Tibial nerve (tissue), 4 donors: ENCODE results near the gene DMTF1. TPM values are rescaled to one million over a fixed set of nuclear protein-coding genes. Genes with fewer than 3 reads are reported as not detected.

Experiments
- DNase-seq, 2 donors: peaks; one replicate each; pipeline ENCODE4 v3.0.0-alpha.2; 2019; ENCODE audit warnings: low spot score in 2 of 2
- H3K27ac ChIP-seq, 4 donors: fragments of 200-600 bp; sonication (generic) in 3 of 4; one replicate each; pipeline ENCODE4 v1.5.1; 2017 to 2019; ENCODE audit warnings: mild to moderate bottlenecking in 1 of 4
- H3K27me3 ChIP-seq, 2 donors: fragments of 200-600 bp; sonication (generic) in 1 of 2; one replicate each; pipeline versions ENCODE4 v1.5.1 to v1.6.0; 2017 to 2019
- H3K36me3 ChIP-seq, 3 donors: fragments of 200-600 bp; sonication (generic); one replicate each; pipeline ENCODE4 v1.5.1; 2018 to 2019
- H3K4me1 ChIP-seq, 4 donors: fragments of 200-600 bp; sonication (generic) in 3 of 4; one replicate each; pipeline ENCODE4 v1.5.1; 2017 to 2019
- H3K4me3 ChIP-seq, 4 donors: fragments of 200-600 bp; sonication (generic) in 3 of 4; one replicate each; pipeline ENCODE4 v1.5.1; 2017 to 2019; ENCODE audit warnings: mild to moderate bottlenecking in 1 of 4, moderate library complexity in 1 of 4
- H3K9me3 ChIP-seq, 4 donors: fragments of 200-600 bp; sonication (generic) in 3 of 4; one replicate each; pipeline ENCODE4 v1.5.1; 2017 to 2019
- CTCF ChIP-seq, 5 experiments: fragments of 200-600 bp in 3 of 5; fragments of 450-650 bp in 2 of 5; sonication (generic) in 3 of 5; IDR thresholded peaks; one replicate each; pipeline ENCODE4 v1.5.1; 2016 to 2019; ENCODE audit warnings: antibody characterized with exemption in 5 of 5, mild to moderate bottlenecking in 3 of 5, moderate library complexity in 2 of 5
- EP300 ChIP-seq, 2 donors: sonication (generic); formaldehyde crosslinking; IDR thresholded peaks; one replicate each; pipeline ENCODE4 v1.6.1; 2017; ENCODE audit warnings: antibody characterized with exemption in 2 of 2, mild to moderate bottlenecking in 1 of 2
- POLR2A ChIP-seq, 2 donors: fragments of 450-650 bp; IDR thresholded peaks; one replicate each; pipeline ENCODE4 v1.6.1; 2017; ENCODE audit warnings: antibody characterized with exemption in 2 of 2, mild to moderate bottlenecking in 2 of 2, moderate library complexity in 2 of 2
- WGBS, 2 donors: methylation state at CpG; one replicate each; pipeline ENCODE4 v1.1.5; 2018; 5-methylcytosine and 5-hydroxymethylcytosine counted together
- total RNA-seq, 4 donors: library from RNA; depleted of rRNA; stranded (reverse); fragments of >200 nt; gene quantifications; one replicate each; pipeline ENCODE4 v1.1.0, GENCODE V29; 2016

Gene DMTF1
- total RNA-seq, 4 donors from 2014 or later: 111 to 142 (median 133) TPM

GRCh38 chr7:87137271-87137670 lies 15.0 kb upstream of the DMTF1 start:
- TF ChIP-seq POLR2A (IDR thresholded peaks at IDR 0.05): no peak
- TF ChIP-seq CTCF (IDR thresholded peaks at IDR 0.05): no peak
- TF ChIP-seq EP300 (IDR thresholded peaks at IDR 0.05): no peak
- H3K4me1 ChIP-seq: no peaks in the 10 kb centered on the region
- no peak for DNase-seq
- no peaks in the 10 kb centered on the region for H3K27me3 ChIP-seq
- no peak overlapping the region for H3K4me3 ChIP-seq
- H3K9me3 ChIP-seq: no peaks in the 10 kb centered on the region
- H3K27ac ChIP-seq: no peak overlapping the region
- no peaks in the 10 kb centered on the region for H3K36me3 ChIP-seq

GRCh38 chr7:87139514-87139913 lies 12.7 kb upstream of the DMTF1 start:
- Histone ChIP-seq H3K27me3 (no peaks in the 10 kb centered on the region), H3K4me1 (no peaks in the 10 kb centered on the region), H3K4me3 (no peak overlapping the region), H3K27ac (no peak overlapping the region), H3K9me3 (no peaks in the 10 kb centered on the region), H3K36me3 (no peaks in the 10 kb centered on the region)
- no peak for DNase-seq
- WGBS, 2 donors: 85 to 90% methylated on average over 1 of the region's 1 CpG
- TF ChIP-seq CTCF (IDR thresholded peaks at IDR 0.05) (no peak), POLR2A (IDR thresholded peaks at IDR 0.05) (no peak)

GRCh38 chr7:87140271-87140748 lies 11.9 kb upstream of the DMTF1 start:
- 69 to 82% methylated on average over 2 of the region's 2 CpGs for WGBS, 2 donors
- Histone ChIP-seq H3K36me3 (no peaks in the 10 kb centered on the region), H3K4me3 (no peak overlapping the region), H3K9me3 (no peaks in the 10 kb centered on the region), H3K27ac (no peak overlapping the region), H3K4me1 (no peaks in the 10 kb centered on the region), H3K27me3 (no peaks in the 10 kb centered on the region)
- no peak for TF ChIP-seq POLR2A (IDR thresholded peaks at IDR 0.05)
- DNase-seq: no peak

GRCh38 chr7:87144173-87144657 lies 8.0 kb upstream of the DMTF1 start:
- Histone ChIP-seq H3K36me3 (no peaks in the 10 kb centered on the region), H3K27ac (no peak overlapping the region), H3K27me3 (no peaks in the 10 kb centered on the region), H3K4me1 (peaks cover 0 to 3% (median 0%) of the 10 kb centered on the region in 4 donors), H3K9me3 (no peaks in the 10 kb centered on the region), H3K4me3 (no peak overlapping the region)
- WGBS, 2 donors: 70 to 77% methylated on average over 2 of the region's 2 CpGs
- TF ChIP-seq EP300 (IDR thresholded peaks at IDR 0.05): no peak
- no peak for TF ChIP-seq CTCF (IDR thresholded peaks at IDR 0.05)
- no peak for TF ChIP-seq POLR2A (IDR thresholded peaks at IDR 0.05)
- DNase-seq: no peak

GRCh38 chr7:87146740-87147386 lies 5.4 kb upstream of the DMTF1 start:
- no peak for DNase-seq
- WGBS, 2 donors: 81 to 85% methylated on average over 18 to 24 of the region's 25 CpGs
- no peak overlapping the region for H3K4me3 ChIP-seq
- H3K4me1 ChIP-seq: peaks cover 0 to 12% (median 2%) of the 10 kb centered on the region in 4 donors
- no peaks in the 10 kb centered on the region for H3K9me3 ChIP-seq
- H3K27ac ChIP-seq: no peak overlapping the region
- H3K27me3 ChIP-seq: no peaks in the 10 kb centered on the region
- H3K36me3 ChIP-seq: no peaks in the 10 kb centered on the region
- TF ChIP-seq EP300 (IDR thresholded peaks at IDR 0.05) (no peak), POLR2A (IDR thresholded peaks at IDR 0.05) (no peak), CTCF (IDR thresholded peaks at IDR 0.05) (no peak)
